ENCODE data around the gene TRERF1.

Gene TRERF1

GRCh38 chr6:42372699-42373098 is 79.0 kb downstream of the TRERF1 start:
- in situ Hi-C loops (cut with MboI; ENCODE audit: low sequenced_read_pairs), result no loop called here

- in situ Hi-C loops (cut with MboI; ENCODE audit: low sequenced_read_pairs), result no loop called here
Measured at GRCh38 chr6:42370323-42370985, 81.3 kb downstream of the TRERF1 start.

- in situ Hi-C loops (cut with MboI; ENCODE audit: low sequenced_read_pairs), result no loop called here
Measured at GRCh38 chr6:42369568-42369967, 82.2 kb downstream of the TRERF1 start.

- in situ Hi-C loops (cut with MboI; ENCODE audit: low sequenced_read_pairs), result no loop called here
Measured at GRCh38 chr6:42368181-42368580, 83.5 kb downstream of the TRERF1 start.

GRCh38 chr6:42367353-42368011 is 84.2 kb downstream of the TRERF1 start:
- in situ Hi-C loops (cut with MboI; ENCODE audit: low sequenced_read_pairs), result no loop called here

GRCh38 chr6:42366999-42367352 is 84.8 kb downstream of the TRERF1 start:
- in situ Hi-C loops (cut with MboI; ENCODE audit: low sequenced_read_pairs), result no loop called here

GRCh38 chr6:42366011-42366705 is 85.6 kb downstream of the TRERF1 start:
- in situ Hi-C loops (cut with MboI; ENCODE audit: low sequenced_read_pairs), result no loop called here

GRCh38 chr6:42365021-42365420 is 86.7 kb downstream of the TRERF1 start:
- in situ Hi-C loops (cut with MboI; ENCODE audit: low sequenced_read_pairs), result no loop called here

GRCh38 chr6:42363926-42364849 is 87.5 kb downstream of the TRERF1 start:
- in situ Hi-C loops (cut with MboI; ENCODE audit: low sequenced_read_pairs), result no loop called here

- in situ Hi-C loops (cut with MboI; ENCODE audit: low sequenced_read_pairs), result no loop called here
Measured at GRCh38 chr6:42361036-42361435, 90.7 kb downstream of the TRERF1 start.

GRCh38 chr6:42359021-42359420 is 92.7 kb downstream of the TRERF1 start:
- in situ Hi-C loops (cut with MboI; ENCODE audit: low sequenced_read_pairs), result no loop called here

GRCh38 chr6:42355416-42355815 is 96.3 kb downstream of the TRERF1 start:
- in situ Hi-C loops (cut with MboI; ENCODE audit: low sequenced_read_pairs), result no loop called here

- in situ Hi-C loops (cut with MboI; ENCODE audit: low sequenced_read_pairs), result no loop called here
Measured at GRCh38 chr6:42354702-42355101, 97.0 kb downstream of the TRERF1 start.

GRCh38 chr6:42352856-42353564 is 98.7 kb downstream of the TRERF1 start:
- in situ Hi-C loops (cut with MboI; ENCODE audit: low sequenced_read_pairs), result no loop called here

GRCh38 chr6:42350911-42351310 is 100.8 kb downstream of the TRERF1 start:
- in situ Hi-C loops (cut with MboI; ENCODE audit: low sequenced_read_pairs), result no loop called here

- in situ Hi-C loops (cut with MboI; ENCODE audit: low sequenced_read_pairs), result no loop called here
Measured at GRCh38 chr6:42349753-42350511, 101.8 kb downstream of the TRERF1 start.

- in situ Hi-C loops (cut with MboI; ENCODE audit: low sequenced_read_pairs), result no loop called here
Measured at GRCh38 chr6:42347456-42347855, 104.3 kb downstream of the TRERF1 start.

- in situ Hi-C loops (cut with MboI; ENCODE audit: low sequenced_read_pairs), result no loop called here
Measured at GRCh38 chr6:42345696-42346416, 105.9 kb downstream of the TRERF1 start.

- in situ Hi-C loops (cut with MboI; ENCODE audit: low sequenced_read_pairs), result no loop called here
Measured at GRCh38 chr6:42344756-42345155, 107.0 kb downstream of the TRERF1 start.
